Measurements from ENCODE around the gene FAM184A.

Gene FAM184A

DNA sequence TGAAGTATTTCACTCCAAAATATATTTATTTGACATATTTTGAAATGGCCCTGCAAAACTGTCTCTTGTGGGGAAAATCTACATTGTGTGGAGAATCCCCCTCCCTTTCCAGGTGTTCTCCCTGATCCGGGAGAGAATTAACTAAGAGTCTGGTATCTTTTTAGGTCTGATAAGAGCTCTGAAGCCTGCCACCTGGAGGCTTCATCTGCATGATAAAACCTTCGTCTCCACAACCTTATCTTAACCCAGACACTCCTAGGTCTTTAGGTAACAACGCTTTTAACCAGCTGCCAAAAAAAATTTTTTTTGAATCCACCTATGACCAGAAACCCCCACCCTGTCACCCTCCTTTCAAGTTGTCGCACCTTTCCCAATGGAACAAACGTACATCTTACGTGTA lies 43.0 kb downstream of the FAM184A start:
- in situ Hi-C loops (cut with MboI; ENCODE audit: low pct_unique_long_range_greater_than_20kb, low sequenced_read_pairs, unreplicated experiment) = no loop called here
- TF ChIP-seq, protein P1, sequence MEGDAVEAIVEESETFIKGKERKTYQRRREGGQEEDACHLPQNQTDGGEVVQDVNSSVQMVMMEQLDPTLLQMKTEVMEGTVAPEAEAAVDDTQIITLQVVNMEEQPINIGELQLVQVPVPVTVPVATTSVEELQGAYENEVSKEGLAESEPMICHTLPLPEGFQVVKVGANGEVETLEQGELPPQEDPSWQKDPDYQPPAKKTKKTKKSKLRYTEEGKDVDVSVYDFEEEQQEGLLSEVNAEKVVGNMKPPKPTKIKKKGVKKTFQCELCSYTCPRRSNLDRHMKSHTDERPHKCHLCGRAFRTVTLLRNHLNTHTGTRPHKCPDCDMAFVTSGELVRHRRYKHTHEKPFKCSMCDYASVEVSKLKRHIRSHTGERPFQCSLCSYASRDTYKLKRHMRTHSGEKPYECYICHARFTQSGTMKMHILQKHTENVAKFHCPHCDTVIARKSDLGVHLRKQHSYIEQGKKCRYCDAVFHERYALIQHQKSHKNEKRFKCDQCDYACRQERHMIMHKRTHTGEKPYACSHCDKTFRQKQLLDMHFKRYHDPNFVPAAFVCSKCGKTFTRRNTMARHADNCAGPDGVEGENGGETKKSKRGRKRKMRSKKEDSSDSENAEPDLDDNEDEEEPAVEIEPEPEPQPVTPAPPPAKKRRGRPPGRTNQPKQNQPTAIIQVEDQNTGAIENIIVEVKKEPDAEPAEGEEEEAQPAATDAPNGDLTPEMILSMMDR (IDR thresholded peaks at IDR 0.05; ENCODE audit: extremely low read depth, insufficient read depth, missing control alignments) = no peak
- DNase-seq (ENCODE audit: low spot score) = no peak

- TF ChIP-seq, protein P1 (IDR thresholded peaks at IDR 0.05; ENCODE audit: extremely low read depth, insufficient read depth, missing control alignments) = no peak
- no peak for DNase-seq (ENCODE audit: low spot score)
- in situ Hi-C loops (cut with MboI; ENCODE audit: low pct_unique_long_range_greater_than_20kb, low sequenced_read_pairs, unreplicated experiment) = no loop called here
Observed at GRCh38 chr6:119034827-119035458, 43.5 kb downstream of the FAM184A start.

DNA sequence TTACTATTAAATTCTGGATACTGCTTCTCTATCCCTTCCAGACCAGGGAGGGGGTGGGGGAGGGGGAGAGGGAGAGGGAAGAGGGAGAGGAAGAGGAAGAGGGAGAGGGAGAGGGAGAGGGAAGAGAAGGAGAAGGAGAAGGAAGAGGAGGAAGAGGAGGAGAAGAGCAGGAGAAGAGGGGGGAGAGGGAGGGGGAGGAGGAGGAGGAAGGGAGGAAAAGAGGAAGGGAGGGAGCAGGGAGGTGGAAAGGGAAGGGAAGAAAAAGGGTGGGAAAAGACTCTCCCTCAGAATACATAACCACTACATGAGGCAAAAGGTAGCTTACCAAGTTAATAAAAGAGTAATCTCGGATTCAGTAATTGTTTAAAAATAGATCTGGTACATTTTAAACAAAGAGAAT lies 46.0 kb downstream of the FAM184A start:
- in situ Hi-C loops (cut with MboI; ENCODE audit: low pct_unique_long_range_greater_than_20kb, low sequenced_read_pairs, unreplicated experiment) = no loop called here
- TF ChIP-seq, protein P1 (IDR thresholded peaks at IDR 0.05; ENCODE audit: extremely low read depth, insufficient read depth, missing control alignments) = no peak
- no peak for DNase-seq (ENCODE audit: low spot score)

DNA sequence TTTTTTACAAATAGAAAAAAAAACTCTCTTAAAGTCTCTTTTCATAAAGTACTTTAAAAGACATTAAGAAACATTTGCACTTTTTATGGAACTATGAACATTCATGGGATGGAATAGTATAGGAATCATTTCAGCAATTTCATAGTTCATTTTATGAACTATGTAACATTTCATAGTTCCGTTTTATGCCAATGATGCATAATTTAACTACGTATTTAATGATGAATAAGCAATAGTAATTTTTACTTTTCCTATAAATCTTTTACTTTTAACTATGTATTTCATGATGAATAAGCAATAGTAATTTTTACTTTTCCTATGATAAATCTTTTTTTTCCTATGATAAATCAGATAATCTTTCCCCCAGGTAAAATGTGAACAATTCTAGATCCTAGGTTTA lies 47.7 kb downstream of the FAM184A start:
- DNase-seq (ENCODE audit: low spot score) = no peak
- in situ Hi-C loops (cut with MboI; ENCODE audit: low pct_unique_long_range_greater_than_20kb, low sequenced_read_pairs, unreplicated experiment) = no loop called here
- TF ChIP-seq, protein P1 (IDR thresholded peaks at IDR 0.05; ENCODE audit: extremely low read depth, insufficient read depth, missing control alignments) = no peak

- TF ChIP-seq, protein P1 (IDR thresholded peaks at IDR 0.05; ENCODE audit: extremely low read depth, insufficient read depth, missing control alignments) = no peak
- in situ Hi-C loops (cut with MboI; ENCODE audit: low pct_unique_long_range_greater_than_20kb, low sequenced_read_pairs, unreplicated experiment) = no loop called here
- DNase-seq (ENCODE audit: low spot score) = no peak
Observed at GRCh38 chr6:119028091-119028490, 50.4 kb downstream of the FAM184A start.

GRCh38 chr6:119027465-119027864 lies 51.0 kb downstream of the FAM184A start:
- TF ChIP-seq, protein P1 (IDR thresholded peaks at IDR 0.05; ENCODE audit: extremely low read depth, insufficient read depth, missing control alignments) = no peak
- DNase-seq (ENCODE audit: low spot score) = no peak
- in situ Hi-C loops (cut with MboI; ENCODE audit: low pct_unique_long_range_greater_than_20kb, low sequenced_read_pairs, unreplicated experiment) = no loop called here

All from GM13977 (cell line).